ENCODE data around the gene GIT2. TPM values are rescaled to one million over a fixed set of nuclear protein-coding genes. Genes with fewer than 3 reads are reported as not detected.
A peak's percentile ranks its signal among the peaks of the same experiment; 100 is the strongest.

GIT2 gene
- total and polyA plus RNA-seq, 2 donors (not counting 1 experiment from before 2014, with no cell fraction given): 75.2 to 163 TPM

GRCh38 chr12:109989380-109989779, 6.8 kb downstream of the GIT2 start:
- Mint-ChIP-seq H3K4me1 (peaks cover 34% of the 10 kb centered on the region), H3K9me3 (ENCODE audit: insufficient read depth) (no peaks in the 10 kb centered on the region), H3K27ac (no peak overlapping the region), H3K27me3 (no peaks in the 10 kb centered on the region), H3K4me3 (no peak overlapping the region)
- no peak overlapping the region for H3K9ac ChIP-seq (ENCODE audit: low read length)
- peaks cover 94% of the 10 kb centered on the region for H3K79me2 ChIP-seq (ENCODE audit: control insufficient read depth, insufficient read depth, low read length)
- no peak overlapping the region for H2AFZ ChIP-seq (ENCODE audit: insufficient read depth, low read depth, low read length, poor library complexity, severe bottlenecking)
- H3K4me3 ChIP-seq (ENCODE audit: control extremely low read depth in 1 of 5, extremely low read depth in 1 of 5, insufficient read depth in 1 of 5, low read depth in 2 of 5, low read length in 4 of 5): no peak overlapping the region
- H3K27ac ChIP-seq (ENCODE audit: low read length in 2 of 2): peak overlapping the region in 1 of 2 donors; percentile 40
- POLR2A ChIA-PET: no interaction called here
- intact Hi-C loops (cut with micrococcal nuclease): no loop called here
- DNase-seq (no peak), ATAC-seq (ENCODE audit: low read depth) (no peak)
- H4K20me1 ChIP-seq (ENCODE audit: control insufficient read depth, insufficient read depth, low read length, poor library complexity, severe bottlenecking): peaks cover 39% of the 10 kb centered on the region
- no peak for TF ChIP-seq EZH2 (IDR thresholded peaks at IDR 0.05; ENCODE audit: borderline replicate concordance, insufficient read depth, low read depth, low read length, poor library complexity, severe bottlenecking)
- TF ChIP-seq CTCF (IDR thresholded peaks at IDR 0.05): no peak
- CTCF ChIA-PET: no interaction called here
- H3K9me3 ChIP-seq (ENCODE audit: control extremely low read depth in 1 of 3, control insufficient read depth in 2 of 3, insufficient read depth in 1 of 3, low read length in 2 of 3): no peaks in the 10 kb centered on the region
- H3K36me3 ChIP-seq (replicated peaks in 1 of 2; ENCODE audit: control extremely low read depth in 1 of 2, control insufficient read depth in 1 of 2, extremely low read depth in 1 of 2, insufficient read depth in 2 of 2, low read length in 1 of 2): peaks cover 2 to 59% of the 10 kb centered on the region in 2 experiments
- no CpG with 5 or more reads among the region's 5 CpGs for WGBS (ENCODE audit: insufficient coverage)
- no peak overlapping the region for H3K4me2 ChIP-seq (replicated peaks; ENCODE audit: low read depth, low read length, poor library complexity, severe bottlenecking)
- peaks cover 11 to 15% of the 10 kb centered on the region in 2 donors for H3K4me1 ChIP-seq (ENCODE audit: control insufficient read depth in 2 of 2, insufficient read depth in 2 of 2, low read length in 2 of 2)
- no peaks in the 10 kb centered on the region for H3K27me3 ChIP-seq (replicated peaks in 1 of 4; ENCODE audit: control extremely low read depth in 1 of 4, control insufficient read depth in 3 of 4, insufficient read depth in 4 of 4, low read length in 3 of 4)

GRCh38 chr12:109988903-109989302, 7.3 kb downstream of the GIT2 start:
- ATAC-seq (ENCODE audit: low read depth) (no peak), DNase-seq (no peak)
- no peaks in the 10 kb centered on the region for H3K27me3 Mint-ChIP-seq
- intact Hi-C loops (cut with micrococcal nuclease): no loop called here
- no peaks in the 10 kb centered on the region for H3K27me3 ChIP-seq (replicated peaks in 1 of 4; ENCODE audit: control extremely low read depth in 1 of 4, control insufficient read depth in 3 of 4, insufficient read depth in 4 of 4, low read length in 3 of 4)
- no peak overlapping the region for H2AFZ ChIP-seq (ENCODE audit: insufficient read depth, low read depth, low read length, poor library complexity, severe bottlenecking)
- no peaks in the 10 kb centered on the region for H3K9me3 ChIP-seq (ENCODE audit: control extremely low read depth in 1 of 3, control insufficient read depth in 2 of 3, insufficient read depth in 1 of 3, low read length in 2 of 3)
- H3K9ac ChIP-seq (ENCODE audit: low read length): no peak overlapping the region
- H3K27ac ChIP-seq (ENCODE audit: low read length in 2 of 2): peak overlapping the region in 1 of 2 donors; percentile 36
- peaks cover 29% of the 10 kb centered on the region for H3K4me1 Mint-ChIP-seq
- peaks cover 7 to 10% of the 10 kb centered on the region in 2 donors for H3K4me1 ChIP-seq (ENCODE audit: control insufficient read depth in 2 of 2, insufficient read depth in 2 of 2, low read length in 2 of 2)
- H3K9me3 Mint-ChIP-seq (ENCODE audit: insufficient read depth): no peaks in the 10 kb centered on the region
- no peak overlapping the region for H3K4me3 Mint-ChIP-seq
- peaks cover 38% of the 10 kb centered on the region for H4K20me1 ChIP-seq (ENCODE audit: control insufficient read depth, insufficient read depth, low read length, poor library complexity, severe bottlenecking)
- ChIA-PET CTCF (interaction anchor here (1.1 kb wide), 1 partner anchor 24 kb away, joined by 3 read pairs; no protein-coding TSS in a partner anchor), POLR2A (no interaction called here)
- H3K4me2 ChIP-seq (replicated peaks; ENCODE audit: low read depth, low read length, poor library complexity, severe bottlenecking): no peak overlapping the region
- WGBS (ENCODE audit: insufficient coverage): 100% methylated on average over 6 of the region's 8 CpGs
- TF ChIP-seq EZH2 (IDR thresholded peaks at IDR 0.05; ENCODE audit: borderline replicate concordance, insufficient read depth, low read depth, low read length, poor library complexity, severe bottlenecking) (no peak), CTCF (IDR thresholded peaks at IDR 0.05) (no peak)
- no peak overlapping the region for H3K4me3 ChIP-seq (ENCODE audit: control extremely low read depth in 1 of 5, extremely low read depth in 1 of 5, insufficient read depth in 1 of 5, low read depth in 2 of 5, low read length in 4 of 5)
- no peak overlapping the region for H3K27ac Mint-ChIP-seq
- H3K36me3 ChIP-seq (replicated peaks in 1 of 2; ENCODE audit: control extremely low read depth in 1 of 2, control insufficient read depth in 1 of 2, extremely low read depth in 1 of 2, insufficient read depth in 2 of 2, low read length in 1 of 2): peaks cover 2 to 64% of the 10 kb centered on the region in 2 experiments
- peaks cover 92% of the 10 kb centered on the region for H3K79me2 ChIP-seq (ENCODE audit: control insufficient read depth, insufficient read depth, low read length)

Data from B cell (primary cell).